Activated CD8-positive, alpha-beta memory T cell treated with anti-CD3 and anti-CD28 coated beads for 4 hours (primary cell): ENCODE measurements around the gene FHDC1.

Experiments
- DNase-seq, 2 donors: peaks; one replicate each; pipeline ENCODE4 v3.0.0-alpha.2; 2020; ENCODE audit warnings: low read depth in 2 of 2

Gene FHDC1

GRCh38 chr4:152936446-152937335, 568 bp downstream of the FHDC1 start:
- no peak for DNase-seq

DNA sequence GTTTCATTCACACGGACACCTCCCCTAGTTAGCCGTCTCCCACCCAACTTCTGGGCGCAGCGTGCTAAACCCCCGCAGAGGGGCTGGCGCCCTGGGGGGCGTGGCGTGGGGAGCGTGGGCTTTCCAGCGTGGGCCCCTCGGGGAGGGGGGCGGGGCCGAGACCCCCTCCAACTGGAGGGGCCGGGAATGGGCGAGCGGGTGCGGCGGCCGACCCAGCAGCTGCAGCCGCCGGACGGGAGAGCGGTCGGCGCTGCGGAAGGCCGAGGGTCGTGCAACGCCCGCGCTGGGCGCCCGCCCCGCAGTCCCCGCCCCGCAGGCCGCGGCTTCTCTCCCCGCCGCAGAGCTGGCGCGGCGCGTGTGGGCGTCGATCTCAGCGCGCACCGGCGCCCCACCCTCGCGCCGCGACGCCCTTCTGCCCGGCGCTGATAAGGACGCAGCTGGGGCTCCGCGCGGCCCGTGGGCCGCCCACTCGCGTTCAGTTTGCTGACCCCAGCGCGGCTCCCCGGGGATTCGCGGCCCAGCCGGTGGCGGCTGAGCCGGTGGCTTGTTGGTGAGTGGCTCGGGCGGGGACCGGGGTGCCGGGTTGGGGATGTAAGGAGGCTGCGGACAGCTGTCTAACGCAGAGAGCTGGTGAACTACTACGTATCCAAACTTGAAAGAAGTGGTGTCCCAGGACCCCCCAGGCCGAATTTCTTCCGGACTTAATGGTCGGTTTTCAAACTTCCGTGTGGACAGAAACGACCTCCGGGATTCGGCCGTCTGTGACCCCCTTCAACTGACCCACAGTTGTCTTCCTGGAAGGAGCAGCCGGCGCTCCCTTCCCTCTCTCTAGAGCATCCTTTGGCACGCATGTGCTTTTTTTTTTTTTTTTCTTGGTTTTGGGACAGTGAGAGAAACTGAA, 1.5 kb downstream of the FHDC1 start:
- no peak for DNase-seq

- DNase-seq = no peak
These were observed 2.3 kb downstream of the FHDC1 start for GRCh38 chr4:152938237-152938947.

DNA sequence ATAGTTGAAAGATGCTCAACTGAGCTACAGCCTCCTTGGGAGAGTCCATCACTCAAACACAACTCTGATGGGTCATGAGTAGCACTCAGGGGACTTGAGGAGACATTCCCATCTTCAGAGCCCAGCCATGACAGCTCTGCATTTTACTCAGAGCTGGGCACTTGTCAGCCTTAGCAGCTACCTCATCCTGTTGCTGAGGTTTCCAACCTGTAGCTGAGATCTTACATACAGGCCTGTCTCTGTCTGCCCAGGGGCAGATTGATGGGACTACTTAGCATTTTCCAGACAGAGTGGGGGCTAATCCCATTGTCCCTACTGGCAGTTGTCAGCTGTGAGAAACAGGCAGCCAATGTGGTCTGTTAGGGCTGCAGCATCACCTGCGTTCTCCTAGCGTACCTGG, 3.5 kb downstream of the FHDC1 start:
- no peak for DNase-seq

GRCh38 chr4:152940461-152940860, 4.3 kb downstream of the FHDC1 start:
- DNase-seq = no peak

GRCh38 chr4:152941411-152941810, 5.3 kb downstream of the FHDC1 start:
- no peak for DNase-seq

- DNase-seq = no peak
These were observed 6.2 kb downstream of the FHDC1 start for GRCh38 chr4:152942346-152942745.

GRCh38 chr4:152943672-152944071, 7.5 kb downstream of the FHDC1 start:
- no peak for DNase-seq

DNA sequence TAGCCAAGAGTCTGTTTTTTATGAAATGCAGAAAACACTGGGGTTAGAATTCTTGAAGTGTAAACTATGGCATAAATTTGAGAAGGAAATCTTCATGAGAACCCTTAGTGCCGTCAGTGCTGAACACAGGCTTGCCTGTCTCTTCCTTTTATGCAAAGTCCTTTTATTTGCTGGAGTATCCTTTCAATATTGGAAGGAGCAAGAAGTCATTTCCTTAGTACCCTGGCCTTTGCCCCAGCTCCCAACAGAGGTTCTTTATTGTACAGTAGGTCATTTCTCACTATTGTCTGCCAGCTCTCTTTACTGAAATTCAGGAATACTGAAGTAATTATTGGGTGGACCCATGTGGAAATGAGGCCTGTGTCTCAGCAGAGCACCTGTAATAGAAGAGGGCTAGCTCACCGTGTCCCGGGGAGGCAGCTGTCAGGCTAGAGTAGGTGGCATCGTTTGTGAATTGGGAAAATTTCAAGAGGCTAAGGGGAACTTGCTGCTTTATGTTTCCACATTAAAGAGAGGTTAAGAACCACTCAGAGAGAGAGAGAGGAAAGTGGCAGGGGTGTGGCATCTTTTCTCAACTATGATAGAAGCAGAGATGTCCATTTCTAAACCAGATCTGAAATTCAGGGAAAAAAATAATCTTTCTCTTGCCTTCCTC, 8.7 kb downstream of the FHDC1 start:
- no peak for DNase-seq

- no peak for DNase-seq
These were observed 9.5 kb downstream of the FHDC1 start for GRCh38 chr4:152945639-152946038.

GRCh38 chr4:152946446-152946845, 10.3 kb downstream of the FHDC1 start:
- DNase-seq = no peak

DNA sequence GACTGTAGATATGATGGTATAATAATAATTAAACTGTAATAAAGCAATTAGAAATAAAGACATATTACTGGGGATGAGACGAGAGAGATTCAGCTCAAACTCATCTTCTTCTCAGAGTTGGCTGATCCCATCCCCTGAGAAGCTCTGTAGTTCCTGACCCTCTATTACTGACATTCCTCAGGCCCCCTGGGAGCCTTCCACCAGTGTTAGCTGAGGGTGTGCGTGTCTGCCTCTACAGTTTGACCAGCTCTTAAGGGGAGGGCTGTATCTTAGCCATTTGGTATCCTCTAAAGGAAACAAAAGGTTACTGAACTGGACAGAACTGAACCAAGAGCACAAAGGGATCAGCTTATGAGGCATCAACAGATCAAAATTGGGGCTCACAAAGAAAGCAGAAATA, 11.2 kb downstream of the FHDC1 start:
- DNase-seq = no peak

GRCh38 chr4:152949930-152950329, 13.8 kb downstream of the FHDC1 start:
- no peak for DNase-seq

GRCh38 chr4:152950402-152951274, 14.5 kb downstream of the FHDC1 start:
- no peak for DNase-seq

DNA sequence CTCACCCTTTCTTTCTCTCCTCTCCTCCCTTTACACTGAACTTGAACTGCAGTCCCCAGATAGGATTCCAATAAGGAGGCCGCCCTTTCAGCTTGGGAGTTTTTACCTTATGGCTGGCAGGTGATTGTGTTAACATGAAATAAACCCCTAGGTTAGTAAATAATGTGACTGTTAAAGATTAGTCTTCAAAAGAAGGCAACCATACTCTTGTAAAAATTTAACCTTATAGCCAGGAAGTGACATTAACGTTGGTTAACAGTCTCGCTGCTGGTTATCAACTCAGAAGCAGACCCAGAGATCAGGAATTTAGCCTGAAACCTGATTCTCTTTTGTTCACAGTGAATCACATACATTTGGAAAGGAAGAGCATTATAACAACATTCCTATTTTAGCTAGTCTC, 15.2 kb downstream of the FHDC1 start:
- no peak for DNase-seq

- DNase-seq = no peak
These were observed 17.4 kb downstream of the FHDC1 start for GRCh38 chr4:152953514-152953913.

- DNase-seq = no peak
These were observed 18.6 kb downstream of the FHDC1 start for GRCh38 chr4:152954741-152955140.

GRCh38 chr4:152956147-152956546, 20.0 kb downstream of the FHDC1 start:
- DNase-seq = no peak

GRCh38 chr4:152956650-152957436, 20.7 kb downstream of the FHDC1 start:
- DNase-seq = no peak
